Measurements from ENCODE around the gene ZBTB43. TPM values are rescaled to one million over a fixed set of nuclear protein-coding genes. Genes with fewer than 3 reads are reported as not detected.

The ZBTB43 gene
- total RNA-seq = 31.9 and 65.4 TPM in 2 replicates

GRCh38 chr9:126804696-126805553, at the start of gene ZBTB43:
ZBTB43 (plus strand) TSS chr9:126805040; CDS start chr9:126832510, 27,470 bp downstream.

GRCh38 chr9:126860077-126860756, 55.4 kb downstream of the ZBTB43 start, which contains the start of gene ZBTB34:
ZBTB34 (plus strand) TSS chr9:126860639; CDS start chr9:126879400, 18,761 bp downstream.

Other genes starting within 250 kb of the ZBTB43 start
- not detected in 2 replicates for gene LMX1B, start 191.1 kb upstream of the ZBTB43 start, total RNA-seq
- 5.4 and 6.5 TPM in 2 replicates for gene ZBTB34, start 55.6 kb downstream of the ZBTB43 start, total RNA-seq
- 1.7 and 2.0 TPM in 2 replicates for gene RALGPS1, start 109.7 kb downstream of the ZBTB43 start, total RNA-seq